H1 (cell line): ENCODE data around the gene RFPL1. TPM values are rescaled to one million over a fixed set of nuclear protein-coding genes. Genes with fewer than 3 reads are reported as not detected.

Experiments
- CTCF ChIA-PET: fragments of 300-600 bp; sonication (Branson Sonifier 250); formaldehyde crosslinking; loops from one replicate; lab custom pipeline; 2021; ENCODE audit not compliant: partially characterized antibody; lab: Charles Lee
- POLR2A ChIA-PET: fragments of 300-600 bp; sonication (Branson Sonifier 250); formaldehyde crosslinking; loops from one replicate; lab custom pipeline; 2021; ENCODE audit warnings: inconsistent platforms; ENCODE audit not compliant: partially characterized antibody; lab: Charles Lee
- DNase-seq, 2 experiments: peaks; one replicate each; pipeline versions ENCODE4 v3.0.0 to v3.0.0-alpha.2; 2010 to 2022; ENCODE audit warnings: low spot score in 2 of 2, low read depth in 1 of 2, mixed read lengths in 1 of 2
- FAIRE-seq: peaks from 2 replicates; lab custom pipeline; 2011; peaks lifted over from hg19 to GRCh38; lab: Jason Lieb, UNC
- H2AFZ ChIP-seq: 2 replicates; pipeline ENCODE4 v1.8.1; 2012; ENCODE audit warnings: low read length, inconsistent platforms
- H2AK5ac ChIP-seq: 2 replicates; pipeline ENCODE4 v1.6.1; 2013; ENCODE audit warnings: low read depth, low read length
- H2BK120ac ChIP-seq: replicated peaks from 2 replicates; pipeline ENCODE3; 2013; ENCODE audit warnings: low read depth, low read length, inconsistent platforms
- H2BK12ac ChIP-seq: 2 replicates; pipeline ENCODE4 v1.6.1; 2013; ENCODE audit warnings: low read depth, low read length
- H2BK15ac ChIP-seq: 2 replicates; pipeline ENCODE4 v1.6.1; 2013; ENCODE audit warnings: low read length
- H2BK20ac ChIP-seq: 2 replicates; pipeline ENCODE4 v1.6.1; 2013; ENCODE audit warnings: low read length
- H2BK5ac ChIP-seq: 2 replicates; pipeline ENCODE4 v1.6.1; 2013; ENCODE audit warnings: low read depth, low read length
- H3K14ac ChIP-seq: 2 replicates; pipeline ENCODE4 v1.6.1; 2013; ENCODE audit warnings: inconsistent platforms; ENCODE audit not compliant: insufficient read length
- H3K18ac ChIP-seq: 2 replicates; pipeline ENCODE4 v1.6.1; 2013; ENCODE audit warnings: low read length; ENCODE audit errors: extremely low read depth
- H3K23ac ChIP-seq: 2 replicates; pipeline ENCODE4 v1.6.1; 2013; ENCODE audit warnings: inconsistent platforms; ENCODE audit not compliant: insufficient read length
- H3K23me2 ChIP-seq: 2 replicates; pipeline ENCODE4 v1.6.1; 2013; ENCODE audit warnings: low read depth, low read length
- H3K27ac ChIP-seq: 2 replicates; pipeline ENCODE4 v1.6.1; 2011; ENCODE audit warnings: low read depth, low read length, inconsistent platforms
- H3K27me3 ChIP-seq, 4 experiments: replicated peaks in 1 of 4; 1 replicate in 1 of 4; 2 replicates in 3 of 4; pipeline versions ENCODE4 v1.6.1 to v1.8.1; 2011 to 2013; ENCODE audit warnings: low read length in 3 of 4, mild to moderate bottlenecking in 3 of 4, inconsistent platforms in 2 of 4, mixed read lengths in 2 of 4, moderate library complexity in 1 of 4; ENCODE audit not compliant: control insufficient read depth in 3 of 4, insufficient read depth in 3 of 4; ENCODE audit errors: extremely low read depth in 1 of 4
- H3K36me3 ChIP-seq, 4 experiments: 2 replicates each; pipeline versions ENCODE4 v1.6.1 to v1.8.1; 2011 to 2013; ENCODE audit warnings: mild to moderate bottlenecking in 4 of 4, low read length in 3 of 4, moderate library complexity in 2 of 4, control low read depth in 1 of 4, inconsistent platforms in 1 of 4; ENCODE audit not compliant: insufficient read depth in 4 of 4, control insufficient read depth in 2 of 4
- H3K4ac ChIP-seq: replicated peaks from 2 replicates; pipeline ENCODE3; 2013; ENCODE audit warnings: low read length, low read depth, mixed read lengths, inconsistent platforms; ENCODE audit not compliant: insufficient read length
- H3K4me1 ChIP-seq, 4 experiments: replicated peaks in 1 of 4; 1 replicate in 1 of 4; 2 replicates in 3 of 4; pipeline versions ENCODE4 v1.6.1 to v1.8.1; 2011 to 2013; ENCODE audit warnings: low read length in 3 of 4, inconsistent platforms in 2 of 4, mixed read lengths in 1 of 4; ENCODE audit not compliant: insufficient read depth in 4 of 4, control insufficient read depth in 3 of 4
- H3K4me2 ChIP-seq, 2 experiments: 2 replicates each; pipeline versions ENCODE4 v1.6.1 to v1.8.1; 2011 to 2013; ENCODE audit warnings: low read depth in 2 of 2, low read length in 2 of 2, control low read depth in 1 of 2, inconsistent platforms in 1 of 2, mild to moderate bottlenecking in 1 of 2; ENCODE audit not compliant: insufficient read depth in 1 of 2
- H3K4me3 ChIP-seq, 4 experiments: fragments of 200-600, 300-600 bp in 1 of 4; sonication (generic), shearing (Covaris generic), sonication (Bioruptor Twin) in 1 of 4; 2 replicates each; pipeline versions ENCODE4 v1.5.1 to v1.8.1; 2011 to 2016; ENCODE audit warnings: low read length in 4 of 4, low read depth in 3 of 4, control low read depth in 2 of 4, inconsistent platforms in 2 of 4, mild to moderate bottlenecking in 2 of 4, mixed read lengths in 1 of 4, moderate library complexity in 1 of 4; ENCODE audit not compliant: insufficient read depth in 2 of 4; ENCODE audit errors: extremely low read depth in 1 of 4
- H3K56ac ChIP-seq: replicated peaks from 2 replicates; pipeline ENCODE3; 2013; ENCODE audit warnings: low read depth, mild to moderate bottlenecking, mixed read lengths, low read length, inconsistent platforms; ENCODE audit not compliant: insufficient read length
- H3K79me1 ChIP-seq: 2 replicates; pipeline ENCODE4 v1.6.1; 2013; ENCODE audit warnings: low read depth, low read length, control low read depth
- H3K79me2 ChIP-seq, 2 experiments: 2 replicates each; pipeline versions ENCODE4 v1.6.1 to v1.8.1; 2012 to 2013; ENCODE audit warnings: low read length in 2 of 2, mild to moderate bottlenecking in 2 of 2, inconsistent platforms in 1 of 2; ENCODE audit not compliant: insufficient read depth in 2 of 2, control insufficient read depth in 1 of 2
- H3K9ac ChIP-seq, 4 experiments: replicated peaks in 1 of 4; 1 replicate in 1 of 4; 2 replicates in 3 of 4; pipeline versions ENCODE4 v1.6.1 to v1.8.1; 2011 to 2013; ENCODE audit warnings: low read depth in 3 of 4, low read length in 3 of 4, control low read depth in 2 of 4, mild to moderate bottlenecking in 2 of 4, moderate library complexity in 2 of 4, inconsistent platforms in 1 of 4; ENCODE audit errors: extremely low read depth in 1 of 4
- H3K9me3 ChIP-seq, 2 experiments: 2 replicates each; pipeline versions ENCODE4 v1.6.1 to v1.8.1; 2012 to 2013; ENCODE audit warnings: mild to moderate bottlenecking in 2 of 2, moderate library complexity in 2 of 2, control low read depth in 1 of 2, inconsistent platforms in 1 of 2, low read depth in 1 of 2, low read length in 1 of 2, mixed read lengths in 1 of 2; ENCODE audit not compliant: insufficient read depth in 2 of 2
- H4K20me1 ChIP-seq, 2 experiments: replicated peaks in 1 of 2; 2 replicates each; pipeline versions ENCODE3 to v1.8.1; 2011 to 2013; ENCODE audit warnings: inconsistent platforms in 2 of 2, low read length in 2 of 2, mild to moderate bottlenecking in 1 of 2; ENCODE audit not compliant: insufficient read depth in 2 of 2, control insufficient read depth in 1 of 2
- H4K5ac ChIP-seq: 2 replicates; pipeline ENCODE4 v1.6.1; 2013; ENCODE audit warnings: low read length, low read depth, mixed read lengths, inconsistent platforms; ENCODE audit not compliant: insufficient read length
- H4K8ac ChIP-seq: 2 replicates; pipeline ENCODE4 v1.8.0; 2013; ENCODE audit warnings: mild to moderate bottlenecking, moderate library complexity, low read length, inconsistent platforms; ENCODE audit not compliant: insufficient read depth; ENCODE audit errors: extremely low read depth
- H4K91ac ChIP-seq: replicated peaks from 2 replicates; pipeline ENCODE3; 2013; ENCODE audit warnings: low read length, mixed read lengths, inconsistent platforms; ENCODE audit not compliant: insufficient read length
- ASH2L ChIP-seq: fragments of 200-600, 300-600 bp; sonication (generic); IDR thresholded peaks from one replicate; pipeline ENCODE4 v1.7.1; 2017; ENCODE audit warnings: low read length
- ATF2 ChIP-seq: IDR thresholded peaks from 2 replicates; pipeline ENCODE4 v1.6.1; 2012; ENCODE audit warnings: low read length, inconsistent platforms
- CTBP2 ChIP-seq: IDR thresholded peaks from 2 replicates; pipeline ENCODE4 v1.7.0; 2011; ENCODE audit warnings: borderline replicate concordance, mild to moderate bottlenecking, moderate library complexity, mixed read lengths, low read length; ENCODE audit not compliant: insufficient read depth, insufficient read length
- CTCF ChIP-seq, 3 experiments: IDR thresholded peaks; 1 replicate in 2 of 3; 2 replicates in 1 of 3; pipeline versions ENCODE4 v1.5.1 to v1.6.1; 2011; ENCODE audit warnings: low read length in 3 of 3, mild to moderate bottlenecking in 3 of 3, inconsistent platforms in 2 of 3, low read depth in 1 of 3, moderate library complexity in 1 of 3; ENCODE audit not compliant: insufficient read depth in 1 of 3; ENCODE audit errors: control extremely low read depth in 1 of 3
- FOSL1 ChIP-seq: IDR thresholded peaks from 2 replicates; pipeline ENCODE4 v1.6.1; 2011; ENCODE audit warnings: mild to moderate bottlenecking, low read depth, low read length, moderate library complexity; ENCODE audit not compliant: insufficient read depth
- RFX5 ChIP-seq: IDR thresholded peaks from 2 replicates; pipeline ENCODE4 v1.6.1; 2011; ENCODE audit warnings: low read depth, low read length, improper control_type of control experiment, borderline replicate concordance
- SRF ChIP-seq: IDR thresholded peaks from 2 replicates; pipeline ENCODE4 v1.6.1; 2011; ENCODE audit warnings: mild to moderate bottlenecking, low read depth, low read length, moderate library complexity
- WGBS, 2 experiments: shearing (Covaris generic) in 1 of 2; methylation state at CpG; one replicate each; pipeline versions ENCODE4 v1.1.6 to v1.1.7; 2013 to 2015; ENCODE audit warnings: low lambda C conversion rate in 2 of 2, mixed read lengths in 2 of 2, inconsistent platforms in 1 of 2, low coverage in 1 of 2, missing lambda C conversion rate in 1 of 2; ENCODE audit not compliant: insufficient replicate concordance in 2 of 2, insufficient coverage in 1 of 2, insufficient read length in 1 of 2; ENCODE audit errors: extremely low coverage in 1 of 2, missing lambda C conversion rate in 1 of 2; 5-methylcytosine and 5-hydroxymethylcytosine counted together
- polyA plus RNA-seq, 7 experiments: library from polyadenylated mRNA; depleted of rRNA in 3 of 7; stranded (reverse) in 5 of 7; unstranded in 2 of 7; fragments of >200 nt in 5 of 7; fragments of 200-250 nt in 2 of 7; gene quantifications; 1 replicate in 5 of 7; 2 replicates in 1 of 7; 4 replicates in 1 of 7; pipeline versions ENCODE4 v1.2.1 to v1.2.3, GENCODE V29; 2011 to 2013; ENCODE audit warnings: missing spikeins in 2 of 7, mixed read lengths in 2 of 7
- total RNA-seq: library from RNA; stranded (reverse); fragmentation: NEBNext Ultra II Directional; extraction: Animal tissue kit (Norgen Biotek cat#: 25700); gene quantifications from 2 replicates; pipeline ENCODE4 v1.2.1, GENCODE V29; 2021
- TF ChIP-seq, protein P1 (sequence below): IDR thresholded peaks from 2 replicates; pipeline ENCODE4 v1.6.1; 2012; ENCODE audit warnings: inconsistent platforms

The RFPL1 gene
- total and polyA plus RNA-seq, 2 of the 8 experiments (the other 6 are each of a cell fraction or from before 2014, with no cell fraction given), result not detected

DNA sequence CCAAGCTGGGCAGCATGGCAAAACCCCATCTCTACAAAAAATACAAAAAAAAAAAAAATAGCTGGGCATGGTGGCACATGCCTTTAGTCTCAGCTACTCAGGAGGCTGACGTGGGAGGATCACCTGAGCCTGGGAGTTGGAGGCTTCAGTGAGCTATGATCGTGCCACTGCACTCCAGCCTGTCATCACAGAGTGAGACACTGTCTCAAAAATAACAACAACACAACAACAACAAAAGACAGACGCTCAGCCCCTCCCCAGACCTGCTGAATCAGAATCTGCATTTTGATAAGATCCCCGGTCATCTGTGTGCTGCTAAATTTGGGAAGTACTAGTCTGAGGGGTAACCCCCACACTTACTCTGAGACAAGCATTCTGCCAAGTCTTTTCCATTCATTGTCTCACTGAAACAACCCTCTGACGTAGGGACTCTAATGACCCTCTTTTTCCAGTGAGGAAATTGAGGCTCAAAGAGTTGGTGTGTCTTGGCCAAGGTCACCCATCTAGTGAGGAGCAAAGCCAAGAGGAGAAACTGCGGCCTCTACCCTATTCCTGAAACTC, 49.1 kb downstream of the RFPL1 start:
- Histone ChIP-seq H2AK5ac (no peak overlapping the region), H3K4me1 (peaks cover 0 to 2% (median under 1%) of the 10 kb centered on the region in 4 experiments; a peak in 2 of 7 replicates), H3K27ac (no peak overlapping the region), H3K27me3 (peaks cover 0 to 2% (median 1%) of the 10 kb centered on the region in 4 experiments; a peak in 4 of 7 replicates), H2BK5ac (no peak overlapping the region), H3K4me2 (no peak overlapping the region), H3K18ac (no peak overlapping the region), H2BK120ac (no peak overlapping the region), H3K14ac (no peak overlapping the region), H3K56ac (no peak overlapping the region), H3K79me2 (no peaks in the 10 kb centered on the region), H3K9ac (no peak overlapping the region), H2BK20ac (no peak overlapping the region), H4K5ac (no peak overlapping the region), H3K23ac (no peak overlapping the region), H3K4ac (no peak overlapping the region), H3K23me2 (no peaks in the 10 kb centered on the region), H4K20me1 (peaks cover under 1 to 3% of the 10 kb centered on the region in 2 experiments), H4K91ac (no peak overlapping the region), H2BK15ac (no peak overlapping the region), H3K36me3 (peaks cover 0 to 9% (median 0%) of the 10 kb centered on the region in 4 experiments; a peak in 2 of 8 replicates), H3K9me3 (no peaks in the 10 kb centered on the region), H3K4me3 (no peak overlapping the region), H2BK12ac (no peak overlapping the region), H2AFZ (no peak overlapping the region), H3K79me1 (no peaks in the 10 kb centered on the region), H4K8ac (no peak overlapping the region)
- DNase-seq, result no peak
- no peak for FAIRE-seq
- 90% methylated on average over 6 of the region's 6 CpGs; no CpG with 5 or more reads in 1 of the 2 experiments for WGBS, 2 experiments
- ChIA-PET POLR2A (interaction anchor here (0.7 kb wide), 1 partner anchor 679 kb away, joined by 3 read pairs; no protein-coding TSS in a partner anchor), CTCF (interaction anchor here (0.7 to 1.3 kb wide), 4 partner anchors 17 to 128 kb away, joined by 3 to 4 read pairs (median 3); no protein-coding TSS in a partner anchor)
- TF ChIP-seq, protein P1, sequence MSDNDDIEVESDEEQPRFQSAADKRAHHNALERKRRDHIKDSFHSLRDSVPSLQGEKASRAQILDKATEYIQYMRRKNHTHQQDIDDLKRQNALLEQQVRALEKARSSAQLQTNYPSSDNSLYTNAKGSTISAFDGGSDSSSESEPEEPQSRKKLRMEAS, result no peak
- TF ChIP-seq SRF (no peak), CTCF (IDR thresholded peaks at IDR 0.05; ENCODE audit: control extremely low read depth in 1 of 3, insufficient read depth in 1 of 3, low read depth in 1 of 3, low read length in 3 of 3) (no peak), RFX5 (no peak), ASH2L (no peak), CTBP2 (no peak), FOSL1 (no peak), ATF2 (no peak)
